Stimulated activated naive CD8-positive, alpha-beta T cell treated with anti-CD3 and anti-CD28 coated beads, Interleukin-15, Interleukin-2, amounts not matched to agents 100 ng/mL and 50 ng/mL, for 24 hours (primary cell): ENCODE results near the gene CYTH4.
A peak's percentile ranks its signal among the peaks of the same experiment; 100 is the strongest.
"Not testable (repeated sequence)": the region's sequence is repeated elsewhere in the genome, so short reads cannot be mapped to it uniquely, and the experiment has no call there.

Experiments
- H3K27ac Mint-ChIP-seq: one replicate; pipeline ENCODE4 v1.8.0; 2021; ENCODE audit warnings: mild to moderate bottlenecking, mixed read lengths
- H3K27me3 Mint-ChIP-seq: one replicate; pipeline ENCODE4 v1.8.0; 2021; ENCODE audit warnings: mixed read lengths
- H3K36me3 Mint-ChIP-seq: one replicate; pipeline ENCODE4 v1.8.0; 2021; ENCODE audit warnings: low read depth, mixed read lengths
- H3K4me1 Mint-ChIP-seq: one replicate; pipeline ENCODE4 v1.8.0; 2021; ENCODE audit warnings: low read depth, mixed read lengths
- H3K4me3 Mint-ChIP-seq: one replicate; pipeline ENCODE4 v1.8.0; 2021; ENCODE audit warnings: mild to moderate bottlenecking, mixed read lengths
- H3K9me3 Mint-ChIP-seq: one replicate; pipeline ENCODE4 v1.8.0; 2021; ENCODE audit warnings: mixed read lengths

The CYTH4 gene

DNA sequence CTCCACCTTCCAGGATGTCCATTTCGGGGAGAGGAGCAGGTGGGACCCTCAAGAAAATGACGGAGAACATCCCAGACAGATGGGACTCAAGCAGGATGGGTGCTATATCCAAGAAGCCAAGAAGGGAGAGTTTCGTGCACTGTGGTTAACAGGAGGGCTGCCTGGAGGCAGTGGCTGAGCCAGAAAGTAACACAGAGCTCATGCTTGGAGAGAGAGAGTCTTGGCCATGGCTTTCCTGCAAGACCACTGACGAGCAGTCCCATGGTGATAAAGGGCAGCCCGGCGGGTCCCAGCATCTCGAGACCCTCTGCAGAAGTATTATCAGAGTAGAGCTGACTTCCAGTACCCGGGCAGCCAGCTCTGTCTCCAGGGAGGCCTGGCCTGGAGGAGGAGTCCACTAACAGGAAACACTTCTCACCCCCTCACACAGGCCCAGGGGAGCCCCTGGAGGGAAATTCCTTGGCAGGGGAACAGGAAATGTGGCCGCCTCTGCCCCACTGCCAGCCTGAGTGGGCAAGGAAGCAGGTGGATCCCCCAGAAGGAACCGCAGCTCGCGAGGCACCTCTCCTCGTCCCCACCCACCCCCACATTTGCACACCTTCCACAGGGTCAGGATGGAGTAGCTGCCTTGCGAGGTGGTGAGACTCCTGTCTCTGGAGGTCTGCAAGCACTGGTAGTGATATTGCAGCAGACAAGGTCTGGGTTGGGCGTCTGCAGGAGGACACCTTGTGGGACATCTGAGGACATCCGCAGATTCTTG is 32.2 kb downstream of the CYTH4 start:
- peak overlapping the region; percentile 72 for H3K27ac Mint-ChIP-seq
- H3K36me3 Mint-ChIP-seq = peaks cover 3% of the 10 kb centered on the region
- H3K27me3 Mint-ChIP-seq = no peaks in the 10 kb centered on the region
- no peaks in the 10 kb centered on the region for H3K9me3 Mint-ChIP-seq
- peaks cover 64% of the 10 kb centered on the region for H3K4me1 Mint-ChIP-seq
- H3K4me3 Mint-ChIP-seq = peak overlapping the region; percentile 31

DNA sequence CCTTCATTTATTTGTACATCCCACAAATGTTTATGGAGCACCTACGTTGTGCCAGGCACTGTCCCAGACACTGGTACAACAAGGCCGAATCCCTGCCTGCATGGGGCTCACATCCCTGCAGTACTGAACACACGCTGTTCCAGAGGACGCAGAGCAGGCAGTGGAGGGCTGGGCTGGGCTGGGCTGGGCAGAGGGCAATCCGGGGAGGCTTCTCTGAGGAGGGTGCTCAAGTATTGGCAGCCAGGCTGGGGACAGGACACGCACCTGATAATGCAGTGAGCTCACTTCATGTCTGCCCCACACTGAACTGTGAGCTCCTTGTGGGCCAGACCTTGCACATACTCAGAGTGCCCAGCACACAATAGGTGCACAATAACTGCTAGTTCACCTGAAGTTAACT is 34.1 kb downstream of the CYTH4 start:
- H3K27me3 Mint-ChIP-seq = no peaks in the 10 kb centered on the region
- no peaks in the 10 kb centered on the region for H3K36me3 Mint-ChIP-seq
- H3K9me3 Mint-ChIP-seq = no peaks in the 10 kb centered on the region
- no peak overlapping the region for H3K27ac Mint-ChIP-seq
- H3K4me3 Mint-ChIP-seq = no peak overlapping the region
- peaks cover 45% of the 10 kb centered on the region for H3K4me1 Mint-ChIP-seq

DNA sequence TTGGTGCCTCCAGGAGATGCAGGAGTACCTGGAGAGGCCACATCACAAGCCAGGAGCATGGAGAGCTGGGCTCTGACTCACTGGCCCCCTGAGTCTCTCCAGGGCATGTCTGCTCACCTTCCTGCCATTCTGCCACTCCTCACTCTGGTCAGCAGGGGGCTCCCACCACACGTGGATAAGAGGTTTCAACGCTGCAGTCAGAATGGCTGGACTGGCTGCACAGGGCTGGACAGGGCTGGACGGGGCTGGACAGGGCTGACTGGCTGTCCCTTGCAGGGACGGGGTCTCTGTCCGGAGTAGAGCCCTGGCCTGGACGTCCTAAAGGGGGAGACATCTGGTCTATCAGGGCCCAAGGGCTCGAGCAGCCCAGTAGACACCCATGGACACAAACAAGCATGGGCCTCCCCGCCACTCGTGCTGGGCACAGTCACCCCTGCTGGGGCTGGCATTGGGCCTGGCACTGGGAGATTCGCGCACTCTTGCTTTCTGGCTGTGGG is 34.6 kb downstream of the CYTH4 start:
- H3K27me3 Mint-ChIP-seq = no peaks in the 10 kb centered on the region
- H3K27ac Mint-ChIP-seq = no peak overlapping the region
- H3K4me3 Mint-ChIP-seq = no peak overlapping the region
- H3K4me1 Mint-ChIP-seq = peaks cover 45% of the 10 kb centered on the region
- no peaks in the 10 kb centered on the region for H3K9me3 Mint-ChIP-seq
- H3K36me3 Mint-ChIP-seq = no peaks in the 10 kb centered on the region

DNA sequence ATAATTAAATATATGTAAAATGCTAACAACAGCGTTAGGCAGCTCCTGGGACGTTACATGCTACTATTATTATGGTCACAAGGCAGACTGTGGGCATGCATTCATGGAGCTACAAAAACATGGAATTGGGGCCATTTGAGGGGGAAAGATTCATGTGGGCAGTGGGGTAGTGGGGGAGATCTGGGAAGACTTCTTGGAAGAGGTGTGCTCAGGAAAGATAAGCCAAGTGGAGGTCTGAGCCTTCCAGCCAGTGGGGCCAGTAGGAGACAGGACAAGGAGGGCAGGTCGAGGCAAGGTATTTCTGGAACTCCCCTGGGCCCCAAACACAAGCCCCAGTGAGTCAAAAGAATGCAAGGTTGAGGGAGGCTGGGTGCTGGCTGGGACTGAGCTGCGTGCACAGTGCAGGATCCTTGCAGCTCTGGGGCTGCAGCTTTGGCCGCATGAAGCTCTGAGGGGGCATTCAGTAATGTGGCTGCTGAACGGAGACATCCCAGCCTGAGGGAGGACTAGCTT is 35.4 kb downstream of the CYTH4 start:
- H3K4me1 Mint-ChIP-seq = peaks cover 38% of the 10 kb centered on the region
- H3K36me3 Mint-ChIP-seq = no peaks in the 10 kb centered on the region
- H3K4me3 Mint-ChIP-seq = no peak overlapping the region
- no peak overlapping the region for H3K27ac Mint-ChIP-seq
- H3K9me3 Mint-ChIP-seq = no peaks in the 10 kb centered on the region
- H3K27me3 Mint-ChIP-seq = no peaks in the 10 kb centered on the region

DNA sequence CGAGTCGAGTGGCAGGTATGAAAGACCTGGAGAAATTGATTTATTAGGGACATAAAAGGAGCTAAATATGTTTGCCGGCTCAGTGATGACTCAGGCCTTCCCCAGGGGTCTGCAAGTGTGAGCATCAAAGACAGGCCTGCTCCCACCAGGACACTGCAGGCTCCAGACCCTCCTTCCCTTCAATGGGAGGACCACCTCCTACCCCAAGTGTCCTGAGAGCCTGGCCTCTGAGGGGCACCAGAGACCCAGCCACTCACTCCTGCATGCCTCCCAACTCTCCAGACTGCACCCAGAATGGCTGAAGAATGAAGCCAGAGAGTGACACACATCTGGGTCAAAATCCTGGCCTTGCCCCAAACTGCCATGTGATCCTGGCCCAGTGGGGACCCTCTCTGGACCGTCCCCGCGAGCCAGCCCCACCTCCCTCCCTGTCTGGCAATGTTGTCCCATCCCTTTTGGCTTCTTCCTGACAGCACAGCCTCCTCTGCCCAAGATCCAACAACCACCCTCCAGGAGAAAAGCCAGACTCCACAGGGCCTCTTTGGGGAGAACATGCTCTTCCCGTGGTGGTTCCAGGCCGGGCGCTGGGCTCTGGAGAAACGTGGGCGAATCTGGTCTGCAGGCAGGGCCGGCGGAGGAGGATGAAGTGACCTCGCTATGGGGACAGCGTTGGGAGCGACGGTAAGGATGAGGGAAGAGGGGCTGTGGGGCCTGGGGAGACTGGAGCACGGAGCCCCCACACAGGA is 36.2 kb downstream of the CYTH4 start:
- peaks cover 34% of the 10 kb centered on the region for H3K4me1 Mint-ChIP-seq
- H3K36me3 Mint-ChIP-seq = no peaks in the 10 kb centered on the region
- H3K27ac Mint-ChIP-seq = no peak overlapping the region
- no peaks in the 10 kb centered on the region for H3K9me3 Mint-ChIP-seq
- H3K4me3 Mint-ChIP-seq = no peak overlapping the region
- H3K27me3 Mint-ChIP-seq = peaks cover 3% of the 10 kb centered on the region

DNA sequence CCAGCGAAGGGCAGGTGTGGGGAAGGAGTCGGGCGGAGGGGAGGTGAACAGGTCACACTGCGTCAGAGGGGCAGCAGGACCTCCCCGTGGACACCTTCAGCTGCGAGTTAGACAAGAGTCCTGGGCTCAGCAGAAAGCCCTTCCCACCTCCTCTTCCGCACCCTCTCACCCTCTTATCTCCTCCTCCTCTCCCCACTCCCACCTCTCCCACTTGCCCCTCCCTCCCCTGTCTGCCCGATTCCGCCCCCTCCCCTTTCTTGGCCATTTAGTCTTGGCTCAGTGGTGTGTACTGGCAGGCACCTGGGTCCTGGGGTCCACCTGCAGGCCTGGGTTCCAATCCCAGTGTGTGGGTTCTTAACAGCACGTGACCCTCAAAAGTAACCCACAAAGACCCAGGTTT is 37.2 kb downstream of the CYTH4 start:
- H3K4me3 Mint-ChIP-seq = no peak overlapping the region
- H3K36me3 Mint-ChIP-seq = no peaks in the 10 kb centered on the region
- peaks cover 25% of the 10 kb centered on the region for H3K4me1 Mint-ChIP-seq
- peaks cover 12% of the 10 kb centered on the region for H3K27me3 Mint-ChIP-seq
- no peak overlapping the region for H3K27ac Mint-ChIP-seq
- H3K9me3 Mint-ChIP-seq = no peaks in the 10 kb centered on the region

DNA sequence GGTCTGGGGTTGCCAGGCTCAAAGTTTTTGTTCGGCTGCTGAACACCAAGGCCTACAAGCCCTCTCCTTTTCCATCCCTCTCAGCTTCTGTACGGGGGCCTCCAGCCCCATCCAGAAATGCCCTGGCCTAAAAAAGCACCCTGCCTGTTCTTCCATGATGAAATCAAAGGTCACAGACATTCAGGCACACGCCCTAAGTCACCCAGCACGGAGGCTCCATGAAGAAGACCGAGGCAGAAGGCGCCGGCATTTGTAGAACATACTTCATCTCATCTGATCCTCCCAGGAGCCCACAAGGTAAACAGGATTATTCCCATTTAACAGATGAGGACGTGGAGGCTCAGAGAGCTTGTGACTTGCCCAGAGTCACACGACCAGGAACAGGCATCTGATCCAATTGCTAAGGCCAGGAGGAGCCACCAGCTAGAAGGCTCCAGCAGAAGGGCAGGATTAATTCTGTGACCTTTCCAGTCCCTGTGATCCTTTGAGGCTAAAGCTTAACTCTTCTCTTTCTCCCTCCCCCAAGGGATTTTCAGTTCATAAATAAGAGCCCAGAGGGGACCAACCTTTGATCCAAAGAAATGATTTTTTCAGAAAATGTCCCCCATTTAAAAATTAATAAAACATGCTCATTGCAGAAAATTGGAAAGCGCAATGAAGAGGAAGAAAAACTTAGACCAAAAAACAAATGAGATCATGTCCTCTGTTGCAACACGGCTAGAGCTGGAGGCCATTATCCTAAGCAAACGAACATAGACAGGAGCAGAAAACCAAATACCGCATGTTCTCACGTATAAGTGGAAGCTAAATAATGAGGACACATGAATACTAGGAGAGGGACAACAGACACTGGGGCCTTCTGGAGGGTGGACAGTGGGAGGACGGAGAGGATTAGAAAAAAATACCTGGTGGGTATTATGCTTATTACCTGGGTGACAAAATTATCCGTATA is 38.7 kb downstream of the CYTH4 start:
- Mint-ChIP-seq H3K27ac (no peak overlapping the region), H3K4me1 (peaks cover 14% of the 10 kb centered on the region), H3K9me3 (no peaks in the 10 kb centered on the region), H3K4me3 (no peak overlapping the region), H3K27me3 (peaks cover 13% of the 10 kb centered on the region), H3K36me3 (no peaks in the 10 kb centered on the region)

DNA sequence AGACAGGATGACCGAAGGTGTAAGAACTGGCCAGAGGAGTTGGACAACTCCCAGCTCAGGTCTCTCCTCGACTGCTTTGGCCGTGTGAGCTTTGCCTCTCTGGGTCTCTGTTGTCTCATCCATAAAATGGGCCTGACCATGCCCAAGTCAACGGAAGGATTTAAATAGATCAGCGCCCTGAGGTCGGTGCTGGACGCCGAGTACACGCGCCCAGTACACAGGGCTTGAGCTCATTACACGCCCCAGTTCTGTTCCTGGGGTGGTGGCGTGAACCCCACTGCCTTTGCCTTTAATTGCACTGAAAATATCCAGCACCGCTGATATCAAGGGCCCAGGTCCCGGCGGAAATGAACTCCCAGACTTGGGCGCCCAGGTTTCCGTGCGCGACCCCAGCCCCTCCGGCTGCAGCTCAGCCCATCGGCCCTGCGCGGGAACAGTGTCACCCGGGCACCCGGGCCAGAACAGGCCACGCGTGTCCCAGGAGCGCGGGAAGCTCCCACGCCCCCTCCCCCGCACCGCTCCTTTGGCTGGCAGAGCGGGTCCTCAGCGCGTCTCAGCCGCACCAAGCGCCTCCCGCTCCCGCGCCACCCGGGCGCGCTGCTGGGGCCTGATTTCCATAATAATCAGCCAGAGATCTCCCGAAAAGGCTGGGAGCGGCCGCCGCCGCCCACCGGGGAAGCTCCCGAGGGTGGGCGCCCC is 42.2 kb downstream of the CYTH4 start:
- Mint-ChIP-seq H3K27ac (no peak overlapping the region), H3K36me3 (no peaks in the 10 kb centered on the region), H3K9me3 (no peaks in the 10 kb centered on the region), H3K4me3 (no peak overlapping the region), H3K27me3 (peaks cover 37% of the 10 kb centered on the region), H3K4me1 (no peaks in the 10 kb centered on the region)

DNA sequence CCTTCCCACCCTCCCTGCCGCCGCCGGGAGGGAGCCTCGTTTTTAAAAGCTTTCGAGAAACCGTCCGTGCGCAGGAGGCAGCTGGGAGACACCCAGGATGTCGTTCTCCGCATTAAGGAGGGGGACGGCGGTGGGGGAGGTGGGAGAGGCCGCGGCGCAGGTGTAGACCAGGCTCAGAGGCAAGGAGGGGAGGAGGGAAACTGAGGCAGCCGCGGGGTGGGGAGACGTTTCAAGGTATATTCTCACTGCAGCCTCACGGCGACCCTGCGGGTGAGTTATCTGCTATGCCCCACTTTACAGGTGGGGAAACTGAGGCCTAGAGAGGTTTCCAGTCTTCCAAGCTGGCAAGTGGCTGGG is 42.7 kb downstream of the CYTH4 start:
- Mint-ChIP-seq H3K4me1 (no peaks in the 10 kb centered on the region), H3K27me3 (peaks cover 38% of the 10 kb centered on the region), H3K4me3 (no peak overlapping the region), H3K36me3 (no peaks in the 10 kb centered on the region), H3K9me3 (no peaks in the 10 kb centered on the region), H3K27ac (no peak overlapping the region)

DNA sequence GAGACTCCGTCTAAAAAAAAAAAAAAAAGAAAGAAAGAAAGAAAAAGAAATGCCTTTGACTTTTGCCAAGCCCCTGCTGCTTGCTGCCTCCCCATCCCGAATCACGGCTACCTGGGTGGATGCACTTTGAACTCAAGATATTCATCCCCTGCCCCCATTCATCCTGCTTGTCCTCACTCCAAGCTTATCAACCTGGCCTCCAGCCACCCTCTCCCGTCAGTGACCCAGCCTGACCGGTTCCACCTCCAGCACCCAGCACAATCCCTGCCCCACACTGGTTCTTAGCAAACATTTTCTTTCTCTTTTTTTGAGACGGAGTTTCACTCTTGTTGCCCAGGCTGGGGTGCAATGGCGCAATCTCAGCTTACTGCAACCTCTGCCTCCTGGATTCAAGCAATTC is 44.4 kb downstream of the CYTH4 start:
- Mint-ChIP-seq H3K27me3 (peaks cover 38% of the 10 kb centered on the region), H3K9me3 (no peaks in the 10 kb centered on the region), H3K4me3 (no peak overlapping the region), H3K27ac (no peak overlapping the region), H3K36me3 (no peaks in the 10 kb centered on the region), H3K4me1 (no peaks in the 10 kb centered on the region)

DNA sequence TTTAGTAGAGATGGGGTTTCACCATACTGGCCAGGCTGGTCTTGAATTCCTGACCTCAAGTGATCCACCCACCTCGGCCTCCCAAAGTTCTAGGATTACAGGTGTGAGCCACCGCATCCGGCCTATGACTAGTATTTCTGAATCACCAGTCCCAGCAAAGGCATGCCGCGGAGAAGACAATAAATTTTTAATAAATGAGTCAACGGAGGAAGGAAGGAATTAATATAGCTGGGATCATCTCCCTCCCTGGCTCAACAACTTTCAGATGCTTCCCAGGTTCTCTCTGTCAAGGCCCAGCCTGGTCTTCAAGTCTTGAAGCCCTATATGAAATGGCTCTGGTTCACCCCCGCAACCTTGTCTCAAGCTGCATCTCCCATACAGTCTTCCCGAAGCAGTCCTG is 45.7 kb downstream of the CYTH4 start:
- no peaks in the 10 kb centered on the region for H3K4me1 Mint-ChIP-seq
- no peaks in the 10 kb centered on the region for H3K9me3 Mint-ChIP-seq
- no peak overlapping the region for H3K27ac Mint-ChIP-seq
- no peak overlapping the region for H3K4me3 Mint-ChIP-seq
- peaks cover 46% of the 10 kb centered on the region for H3K27me3 Mint-ChIP-seq
- H3K36me3 Mint-ChIP-seq = no peaks in the 10 kb centered on the region

DNA sequence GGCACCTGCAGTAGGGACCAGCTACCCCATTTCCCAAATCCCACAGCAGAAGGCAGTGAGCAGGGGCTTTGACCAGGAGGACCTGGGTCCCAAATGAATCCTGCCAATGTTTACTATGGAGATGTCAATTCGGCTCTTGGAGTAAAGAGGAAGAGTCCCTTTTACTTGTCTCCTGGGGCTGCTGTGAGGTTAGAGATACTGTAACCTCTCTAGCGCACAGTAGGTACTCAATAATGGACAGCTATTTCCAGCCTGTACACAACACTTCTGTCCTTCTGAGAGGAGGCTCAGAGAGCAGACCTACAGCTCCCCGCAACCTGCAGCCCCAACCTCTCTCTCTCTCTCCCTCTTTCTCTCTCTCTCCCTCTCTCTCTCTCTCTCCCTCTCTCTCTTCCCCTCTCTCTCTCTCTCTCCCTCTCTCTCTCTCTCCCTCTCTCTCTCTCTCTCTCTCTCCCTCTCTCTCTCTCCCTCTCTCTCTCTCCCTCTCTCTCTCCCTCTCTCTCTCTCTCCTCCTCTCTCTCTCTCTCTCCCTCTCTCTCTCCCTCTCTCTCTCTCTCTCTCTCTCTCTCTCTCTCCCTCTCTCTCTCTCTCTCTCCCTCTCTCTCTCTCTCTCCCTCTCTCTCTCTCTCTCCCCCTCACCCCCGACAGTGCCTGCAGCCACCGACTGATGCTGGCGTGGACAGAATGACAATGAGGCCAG is 46.4 kb downstream of the CYTH4 start:
- H3K36me3 Mint-ChIP-seq, H3K4me3 Mint-ChIP-seq, H3K27ac Mint-ChIP-seq, H3K9me3 Mint-ChIP-seq, H3K4me1 Mint-ChIP-seq: not testable (repeated sequence)
- H3K27me3 Mint-ChIP-seq = peaks cover 44% of the 10 kb centered on the region

DNA sequence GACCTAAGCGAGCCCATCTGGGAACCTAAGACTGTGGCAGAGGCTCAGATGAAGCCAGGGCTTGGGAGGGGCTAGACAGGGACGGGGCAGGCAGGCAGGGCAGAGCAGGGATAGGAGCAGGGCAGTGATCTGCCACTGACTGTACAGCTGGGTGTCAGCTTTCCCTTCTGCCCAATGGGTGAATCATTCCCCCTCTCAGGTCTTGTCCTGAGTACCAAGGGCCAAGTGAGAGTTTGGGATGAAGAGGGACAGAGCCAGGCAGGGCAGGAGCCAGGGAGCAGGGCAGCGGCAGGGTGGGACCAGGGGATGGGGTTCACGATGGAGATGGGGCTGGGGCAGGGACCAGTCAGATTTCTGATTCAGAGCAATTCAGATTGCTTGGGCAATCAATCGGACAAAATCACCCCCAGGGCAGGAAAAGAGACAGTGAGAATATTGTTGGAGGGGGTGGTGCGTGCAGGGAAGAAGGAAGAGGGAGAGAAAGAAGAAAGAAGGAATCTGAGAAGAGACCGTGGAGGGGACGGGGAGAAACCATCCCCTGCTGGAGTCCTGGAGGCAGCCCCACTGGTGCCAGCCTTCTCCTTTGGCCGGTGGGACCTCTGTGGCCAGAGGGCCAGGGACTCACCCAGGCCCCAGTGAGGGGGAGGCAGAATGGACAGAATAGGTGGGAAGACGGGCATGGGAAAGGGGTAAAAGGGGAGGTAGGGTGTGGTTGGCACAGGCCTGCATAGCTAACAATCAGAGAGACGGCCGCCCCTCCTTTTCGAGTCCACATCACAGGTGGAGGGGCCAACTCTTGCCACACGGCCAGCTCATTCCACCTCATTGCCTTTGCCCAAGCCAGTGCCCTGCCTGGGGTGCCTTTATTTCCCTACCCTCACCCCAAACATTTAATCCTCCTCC is 47.2 kb downstream of the CYTH4 start:
- peaks cover 5% of the 10 kb centered on the region for H3K4me1 Mint-ChIP-seq
- H3K9me3 Mint-ChIP-seq = no peaks in the 10 kb centered on the region
- H3K27me3 Mint-ChIP-seq = peaks cover 43% of the 10 kb centered on the region
- no peak overlapping the region for H3K27ac Mint-ChIP-seq
- no peak overlapping the region for H3K4me3 Mint-ChIP-seq
- H3K36me3 Mint-ChIP-seq = no peaks in the 10 kb centered on the region
